ENCODE results near the gene MGAM2. TPM values are rescaled to one million over a fixed set of nuclear protein-coding genes. Genes with fewer than 3 reads are reported as not detected.

Gene MGAM2
- total and polyA plus RNA-seq, 10 donors: 0.03 to 12.1 (median 3.0) TPM

DNA sequence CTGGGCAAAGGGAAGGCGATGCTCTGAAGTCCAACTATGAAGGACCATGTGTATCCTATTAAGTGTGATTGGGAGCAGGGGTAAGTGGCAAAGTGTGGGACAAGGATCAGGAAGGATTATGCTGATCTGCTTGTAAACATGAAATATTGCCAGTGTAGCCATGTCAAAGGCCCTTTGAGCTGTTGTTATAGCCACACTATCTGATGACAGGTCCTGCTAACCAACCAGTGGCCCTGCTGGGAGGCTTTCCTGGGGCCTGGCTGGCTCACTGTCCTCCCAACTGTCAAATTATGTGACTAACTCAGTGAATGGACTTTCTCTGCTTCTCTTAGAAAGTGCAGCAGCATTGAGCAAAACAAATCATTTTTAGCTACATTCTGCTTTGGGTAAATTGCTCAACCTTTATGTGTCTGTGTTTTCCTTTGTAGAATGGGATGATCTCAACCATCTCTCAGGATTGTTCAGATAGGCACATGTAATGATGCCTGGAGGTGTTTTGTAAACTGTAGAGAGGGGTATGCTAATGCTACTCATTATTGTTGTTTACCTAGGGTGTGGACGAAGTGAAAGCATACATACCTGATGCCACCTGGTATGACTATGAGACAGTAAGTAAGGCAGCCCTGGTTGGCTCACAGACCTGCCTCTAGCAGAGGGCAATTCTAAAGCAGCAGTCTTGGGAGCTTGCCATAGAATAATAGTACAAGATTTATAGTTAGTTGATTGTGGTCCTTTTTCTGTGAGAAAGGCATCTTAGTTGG, 47.4 kb downstream of the MGAM2 start:
- no peaks in the 10 kb centered on the region for H3K9me3 ChIP-seq
- H3K27ac ChIP-seq: no peak overlapping the region
- no peak for DNase-seq
- no peaks in the 10 kb centered on the region for H3K4me1 ChIP-seq
- H3K36me3 ChIP-seq: no peaks in the 10 kb centered on the region
- 69 to 88% (median 80%) methylated on average over 2 of the region's 2 CpGs for WGBS, 5 donors
- no peak for TF ChIP-seq POLR2AphosphoS5 (IDR thresholded peaks at IDR 0.05)
- TF ChIP-seq, protein P1, sequence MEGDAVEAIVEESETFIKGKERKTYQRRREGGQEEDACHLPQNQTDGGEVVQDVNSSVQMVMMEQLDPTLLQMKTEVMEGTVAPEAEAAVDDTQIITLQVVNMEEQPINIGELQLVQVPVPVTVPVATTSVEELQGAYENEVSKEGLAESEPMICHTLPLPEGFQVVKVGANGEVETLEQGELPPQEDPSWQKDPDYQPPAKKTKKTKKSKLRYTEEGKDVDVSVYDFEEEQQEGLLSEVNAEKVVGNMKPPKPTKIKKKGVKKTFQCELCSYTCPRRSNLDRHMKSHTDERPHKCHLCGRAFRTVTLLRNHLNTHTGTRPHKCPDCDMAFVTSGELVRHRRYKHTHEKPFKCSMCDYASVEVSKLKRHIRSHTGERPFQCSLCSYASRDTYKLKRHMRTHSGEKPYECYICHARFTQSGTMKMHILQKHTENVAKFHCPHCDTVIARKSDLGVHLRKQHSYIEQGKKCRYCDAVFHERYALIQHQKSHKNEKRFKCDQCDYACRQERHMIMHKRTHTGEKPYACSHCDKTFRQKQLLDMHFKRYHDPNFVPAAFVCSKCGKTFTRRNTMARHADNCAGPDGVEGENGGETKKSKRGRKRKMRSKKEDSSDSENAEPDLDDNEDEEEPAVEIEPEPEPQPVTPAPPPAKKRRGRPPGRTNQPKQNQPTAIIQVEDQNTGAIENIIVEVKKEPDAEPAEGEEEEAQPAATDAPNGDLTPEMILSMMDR (IDR thresholded peaks at IDR 0.05 in 8 of 11, conservative IDR thresholded peaks at IDR 0.05 in 3 of 11): no peak
- no peak for TF ChIP-seq POLR2A (IDR thresholded peaks at IDR 0.05)
- no peaks in the 10 kb centered on the region for H3K27me3 ChIP-seq (replicated peaks in 1 of 7)
- no peak overlapping the region for H3K4me3 ChIP-seq
- intact Hi-C loops (cut with DNase I; ENCODE audit: low total_unique reads): no loop called here

GRCh38 chr7:142161921-142162320, 50.4 kb downstream of the MGAM2 start:
- Histone ChIP-seq H3K4me1 (no peaks in the 10 kb centered on the region), H3K4me3 (no peak overlapping the region), H3K27ac (no peak overlapping the region), H3K36me3 (peaks cover 0 to 5% (median 0%) of the 10 kb centered on the region in 6 donors), H3K27me3 (replicated peaks in 1 of 7) (no peaks in the 10 kb centered on the region), H3K9me3 (no peaks in the 10 kb centered on the region)
- intact Hi-C loops (cut with DNase I; ENCODE audit: low total_unique reads): no loop called here
- DNase-seq: no peak
- 86 to 96% (median 91%) methylated on average over 1 of the region's 1 CpG for WGBS, 5 donors
- TF ChIP-seq, protein P1 (IDR thresholded peaks at IDR 0.05 in 8 of 11, conservative IDR thresholded peaks at IDR 0.05 in 3 of 11): no peak
- TF ChIP-seq POLR2AphosphoS5 (IDR thresholded peaks at IDR 0.05): no peak
- TF ChIP-seq POLR2A (IDR thresholded peaks at IDR 0.05): no peak

DNA sequence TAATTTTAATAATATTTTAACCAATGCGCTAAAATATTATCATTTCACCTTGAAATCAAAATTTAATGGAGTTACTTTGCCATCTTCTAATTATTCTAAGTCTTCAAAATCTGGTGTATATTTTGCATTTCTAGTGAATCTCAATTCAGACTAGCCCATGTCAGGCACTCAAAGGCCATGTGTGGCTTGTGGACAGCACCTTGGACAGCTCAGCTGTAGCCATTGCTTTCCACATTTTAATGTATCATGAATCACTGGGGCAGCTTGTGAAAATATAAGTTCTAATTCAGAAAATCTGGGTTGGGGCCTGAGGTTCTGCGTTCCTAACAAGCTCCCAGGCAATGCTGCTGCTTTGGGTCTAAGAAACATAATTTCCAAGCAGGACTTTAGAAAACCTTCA, 57.2 kb downstream of the MGAM2 start:
- Histone ChIP-seq H3K27me3 (replicated peaks in 1 of 7) (no peaks in the 10 kb centered on the region), H3K27ac (no peak overlapping the region), H3K4me3 (no peak overlapping the region), H3K9me3 (peaks cover 0 to 2% (median 0%) of the 10 kb centered on the region in 8 donors), H3K4me1 (no peaks in the 10 kb centered on the region), H3K36me3 (peaks cover 0 to 14% (median 0%) of the 10 kb centered on the region in 6 donors)
- TF ChIP-seq POLR2AphosphoS5 (IDR thresholded peaks at IDR 0.05): no peak
- TF ChIP-seq POLR2A (IDR thresholded peaks at IDR 0.05): no peak
- TF ChIP-seq, protein P1 (IDR thresholded peaks at IDR 0.05 in 8 of 11, conservative IDR thresholded peaks at IDR 0.05 in 3 of 11): no peak
- intact Hi-C loops (cut with DNase I; ENCODE audit: low total_unique reads): no loop called here
- WGBS, 5 donors: 86 to 94% (median 91%) methylated on average over 2 of the region's 2 CpGs
- no peak for DNase-seq

DNA sequence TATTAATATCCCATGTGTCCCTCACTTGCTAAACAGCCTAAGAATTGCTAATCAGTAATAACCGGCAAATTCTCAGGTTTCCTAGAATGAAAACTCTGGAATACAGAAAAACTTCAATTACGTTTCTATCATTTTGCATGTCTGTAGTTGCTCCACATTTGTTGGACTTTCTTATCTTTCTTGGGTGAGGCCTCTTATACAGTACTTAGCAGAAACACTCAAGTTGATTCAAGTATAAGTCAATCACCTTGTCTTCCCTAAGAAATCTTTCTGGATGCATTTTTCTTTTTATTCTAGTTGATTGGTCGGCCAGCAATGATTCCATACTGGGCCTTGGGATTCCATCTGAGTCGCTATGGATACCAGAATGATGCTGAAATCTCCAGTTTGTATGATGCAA, 61.4 kb downstream of the MGAM2 start:
- intact Hi-C loops (cut with DNase I; ENCODE audit: low total_unique reads): no loop called here
- peaks cover 0 to 3% (median 0%) of the 10 kb centered on the region in 6 donors for H3K4me1 ChIP-seq

More for the DNA sequence above, 61.4 kb downstream of the MGAM2 start:
- peaks cover 0 to 7% (median 0%) of the 10 kb centered on the region in 8 donors for H3K9me3 ChIP-seq
- H3K4me3 ChIP-seq: no peak overlapping the region
- TF ChIP-seq POLR2A (IDR thresholded peaks at IDR 0.05) (no peak), POLR2AphosphoS5 (IDR thresholded peaks at IDR 0.05) (no peak)
- TF ChIP-seq, protein P1 (IDR thresholded peaks at IDR 0.05 in 8 of 11, conservative IDR thresholded peaks at IDR 0.05 in 3 of 11): no peak
- no peaks in the 10 kb centered on the region for H3K27me3 ChIP-seq (replicated peaks in 1 of 7)
- WGBS, 5 donors: 74 to 88% (median 83%) methylated on average over 4 of the region's 4 CpGs
- DNase-seq: no peak
- H3K27ac ChIP-seq: no peak overlapping the region
- H3K36me3 ChIP-seq: no peaks in the 10 kb centered on the region

Data from spleen (tissue), 11 donors.